HepG2 (cell line): ENCODE results near the gene MRPL43. TPM values are rescaled to one million over a fixed set of nuclear protein-coding genes. Genes with fewer than 3 reads are reported as not detected.

Experiments
- ARNTL ChIP-seq: sonication (generic); formaldehyde crosslinking; IDR thresholded peaks from 2 replicates; pipeline ENCODE4 v1.4.0; 2020; ENCODE audit warnings: mild to moderate bottlenecking, missing genetic modification reagents
- BRCA1 ChIP-seq: sonication (generic); formaldehyde crosslinking; IDR thresholded peaks from 2 replicates; pipeline ENCODE4 v1.4.0; 2020; ENCODE audit warnings: missing genetic modification reagents
- GZF1 ChIP-seq: sonication (generic); formaldehyde crosslinking; IDR thresholded peaks from 2 replicates; pipeline ENCODE4 v1.5.1; 2020; ENCODE audit warnings: mild to moderate bottlenecking, missing genetic modification reagents
- HOXD1 ChIP-seq: sonication (generic); formaldehyde crosslinking; IDR thresholded peaks from 2 replicates; pipeline ENCODE4 v1.5.0; 2020; ENCODE audit warnings: missing genetic modification reagents
- KDM3A ChIP-seq: IDR thresholded peaks from 2 replicates; pipeline ENCODE4 v1.6.1; 2018; ENCODE audit warnings: low read depth, missing compliant biosample characterization
- KLF11 ChIP-seq: IDR thresholded peaks from 2 replicates; pipeline ENCODE4 v1.6.1; 2016; ENCODE audit warnings: missing compliant biosample characterization
- MBD4 ChIP-seq: IDR thresholded peaks from 2 replicates; pipeline ENCODE4 v1.6.1; 2012; ENCODE audit warnings: low read length, inconsistent platforms, borderline replicate concordance
- MEF2D ChIP-seq: sonication (generic); formaldehyde crosslinking; IDR thresholded peaks from 2 replicates; pipeline ENCODE4 v1.5.1; 2020; ENCODE audit warnings: mild to moderate bottlenecking, missing genetic modification reagents
- MTA1 ChIP-seq: sonication (generic); formaldehyde crosslinking; IDR thresholded peaks from 2 replicates; pipeline ENCODE4 v1.4.0; 2020; ENCODE audit warnings: missing genetic modification reagents, mild to moderate bottlenecking, borderline replicate concordance
- PHF8 ChIP-seq: sonication (generic); formaldehyde crosslinking; IDR thresholded peaks from 2 replicates; pipeline ENCODE4 v1.5.0; 2020; ENCODE audit warnings: missing genetic modification reagents
- PRMT3 ChIP-seq: sonication (generic); formaldehyde crosslinking; IDR thresholded peaks from 2 replicates; pipeline ENCODE4 v1.8.1; 2022; ENCODE audit warnings: low read depth, mild to moderate bottlenecking, moderate library complexity, missing genetic modification reagents, borderline replicate concordance
- REXO4 ChIP-seq: sonication (generic); formaldehyde crosslinking; IDR thresholded peaks from 2 replicates; pipeline ENCODE4 v1.8.0; 2022; ENCODE audit warnings: missing genetic modification reagents, mild to moderate bottlenecking, borderline replicate concordance
- TAF1 ChIP-seq: sonication (generic); formaldehyde crosslinking; IDR thresholded peaks from 2 replicates; pipeline ENCODE4 v1.4.0; 2020; ENCODE audit warnings: missing genetic modification reagents
- ZBTB7A ChIP-seq: sonication (generic); formaldehyde crosslinking; IDR thresholded peaks from 2 replicates; pipeline ENCODE4 v1.8.0; 2022; ENCODE audit warnings: mild to moderate bottlenecking, missing genetic modification reagents
- ZMYM2 ChIP-seq: sonication (generic); formaldehyde crosslinking; IDR thresholded peaks from 2 replicates; pipeline ENCODE4 v1.8.0; 2022; ENCODE audit warnings: mild to moderate bottlenecking, missing genetic modification reagents
- ZNF136 ChIP-seq: sonication (generic); formaldehyde crosslinking; IDR thresholded peaks from 2 replicates; pipeline ENCODE4 v1.8.1; 2022; ENCODE audit warnings: low read depth, mild to moderate bottlenecking, moderate library complexity, missing genetic modification reagents
- ZNF33B ChIP-seq: sonication (generic); formaldehyde crosslinking; IDR thresholded peaks from 2 replicates; pipeline ENCODE4 v1.5.1; 2020; ENCODE audit warnings: mild to moderate bottlenecking, missing genetic modification reagents
- ZNF350 ChIP-seq: sonication (generic); formaldehyde crosslinking; IDR thresholded peaks from 2 replicates; pipeline ENCODE4 v1.4.0; 2020; ENCODE audit warnings: mild to moderate bottlenecking, low read depth, missing genetic modification reagents, borderline replicate concordance
- polyA plus RNA-seq, 8 experiments: library from polyadenylated mRNA; depleted of rRNA in 3 of 8; stranded (reverse) in 7 of 8; unstranded in 1 of 8; fragments of >200 nt; fragmentation: Illumina TruSeq in 4 of 8; extraction: Trizol in 4 of 8; gene quantifications; 2 replicates each; pipeline versions ENCODE4 v1.2.1 to v1.2.3, GENCODE V29; 2011 to 2016; ENCODE audit warnings: low read depth in 4 of 8, missing spikeins in 1 of 8, mixed read lengths in 1 of 8; ENCODE audit not compliant: insufficient read depth in 1 of 8
- total RNA-seq, 5 experiments: library from RNA; depleted of rRNA; stranded (reverse); fragments of >200 nt; fragmentation: Illumina TruSeq; extraction: Trizol; gene quantifications; 2 replicates each; pipeline ENCODE4 v1.2.3, GENCODE V29; 2016; ENCODE audit warnings: low read depth in 1 of 5
- TF ChIP-seq, protein P1 (sequence below): sonication (generic); formaldehyde crosslinking; IDR thresholded peaks from 2 replicates; pipeline ENCODE4 v1.4.0; 2020; ENCODE audit warnings: missing genetic modification reagents, borderline replicate concordance
- TF ChIP-seq, protein P2 (sequence below): sonication (generic); formaldehyde crosslinking; IDR thresholded peaks from 2 replicates; pipeline ENCODE4 v1.8.0; 2022; ENCODE audit warnings: mild to moderate bottlenecking, missing genetic modification reagents, borderline replicate concordance
- TF ChIP-seq, protein P3 (sequence below): sonication (generic); formaldehyde crosslinking; conservative IDR thresholded peaks from 2 replicates; pipeline ENCODE4 v1.8.0; 2022; ENCODE audit warnings: missing genetic modification reagents
- TF ChIP-seq, protein P4 (sequence below): sonication (generic); formaldehyde crosslinking; IDR thresholded peaks from 2 replicates; pipeline ENCODE4 v1.4.0; 2020; ENCODE audit warnings: missing genetic modification reagents, borderline replicate concordance

MRPL43 gene
- total and polyA plus RNA-seq, 2 of the 13 experiments (the other 11 are each of a cell fraction or from before 2014, with no cell fraction given) = 71.0 to 73.7 TPM

DNA sequence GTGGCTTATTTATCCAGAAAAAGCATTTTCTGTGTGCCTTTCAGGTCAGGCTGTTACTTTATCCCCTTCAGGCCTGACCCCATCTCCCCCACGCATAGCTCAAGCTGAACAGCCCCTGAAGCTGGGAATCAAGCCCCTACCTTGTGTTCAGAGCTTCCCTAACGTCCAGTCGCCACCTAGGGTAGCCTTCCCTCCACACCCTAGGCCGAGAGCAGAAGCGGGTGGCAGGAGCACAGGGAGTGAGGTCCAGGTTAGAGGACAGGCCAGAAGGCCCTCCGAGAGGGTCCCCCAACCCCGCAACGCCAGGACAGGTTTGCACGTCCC, 18.5 kb downstream of the MRPL43 start (continued):
- TF ChIP-seq, protein P1, sequence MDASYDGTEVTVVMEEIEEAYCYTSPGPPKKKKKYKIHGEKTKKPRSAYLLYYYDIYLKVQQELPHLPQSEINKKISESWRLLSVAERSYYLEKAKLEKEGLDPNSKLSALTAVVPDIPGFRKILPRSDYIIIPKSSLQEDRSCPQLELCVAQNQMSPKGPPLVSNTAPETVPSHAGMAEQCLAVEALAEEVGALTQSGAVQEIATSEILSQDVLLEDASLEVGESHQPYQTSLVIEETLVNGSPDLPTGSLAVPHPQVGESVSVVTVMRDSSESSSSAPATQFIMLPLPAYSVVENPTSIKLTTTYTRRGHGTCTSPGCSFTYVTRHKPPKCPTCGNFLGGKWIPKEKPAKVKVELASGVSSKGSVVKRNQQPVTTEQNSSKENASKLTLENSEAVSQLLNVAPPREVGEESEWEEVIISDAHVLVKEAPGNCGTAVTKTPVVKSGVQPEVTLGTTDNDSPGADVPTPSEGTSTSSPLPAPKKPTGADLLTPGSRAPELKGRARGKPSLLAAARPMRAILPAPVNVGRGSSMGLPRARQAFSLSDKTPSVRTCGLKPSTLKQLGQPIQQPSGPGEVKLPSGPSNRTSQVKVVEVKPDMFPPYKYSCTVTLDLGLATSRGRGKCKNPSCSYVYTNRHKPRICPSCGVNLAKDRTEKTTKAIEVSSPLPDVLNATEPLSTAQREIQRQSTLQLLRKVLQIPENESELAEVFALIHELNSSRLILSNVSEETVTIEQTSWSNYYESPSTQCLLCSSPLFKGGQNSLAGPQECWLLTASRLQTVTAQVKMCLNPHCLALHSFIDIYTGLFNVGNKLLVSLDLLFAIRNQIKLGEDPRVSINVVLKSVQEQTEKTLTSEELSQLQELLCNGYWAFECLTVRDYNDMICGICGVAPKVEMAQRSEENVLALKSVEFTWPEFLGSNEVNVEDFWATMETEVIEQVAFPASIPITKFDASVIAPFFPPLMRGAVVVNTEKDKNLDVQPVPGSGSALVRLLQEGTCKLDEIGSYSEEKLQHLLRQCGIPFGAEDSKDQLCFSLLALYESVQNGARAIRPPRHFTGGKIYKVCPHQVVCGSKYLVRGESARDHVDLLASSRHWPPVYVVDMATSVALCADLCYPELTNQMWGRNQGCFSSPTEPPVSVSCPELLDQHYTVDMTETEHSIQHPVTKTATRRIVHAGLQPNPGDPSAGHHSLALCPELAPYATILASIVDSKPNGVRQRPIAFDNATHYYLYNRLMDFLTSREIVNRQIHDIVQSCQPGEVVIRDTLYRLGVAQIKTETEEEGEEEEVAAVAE (CRISPR knock-in tag) = 0 out of 2 replicates have a peak, but pooled peaks have one; percentile 11
- TF ChIP-seq ARNTL (CRISPR knock-in tag) (no peak), PHF8 (CRISPR knock-in tag) (no peak), ZBTB7A (CRISPR knock-in tag) (no peak), ZNF33B (no peak), KLF11 (CRISPR knock-in tag) (no peak), BRCA1 (CRISPR knock-in tag) (no peak), GZF1 (CRISPR knock-in tag) (no peak), MEF2D (CRISPR knock-in tag) (0 out of 2 replicates have a peak, but pooled peaks have one; percentile 18), PRMT3 (CRISPR knock-in tag) (no peak), ZMYM2 (CRISPR knock-in tag) (no peak), MTA1 (CRISPR knock-in tag) (no peak), TAF1 (CRISPR knock-in tag) (no peak), HOXD1 (no peak), ZNF136 (0 out of 2 replicates have a peak, but pooled peaks have one; percentile 17), MBD4 (no peak), KDM3A (CRISPR knock-in tag) (no peak), ZNF350 (CRISPR knock-in tag) (0 out of 2 replicates have a peak, but pooled peaks have one; percentile 13), REXO4 (CRISPR knock-in tag) (no peak)
- TF ChIP-seq, protein P2, sequence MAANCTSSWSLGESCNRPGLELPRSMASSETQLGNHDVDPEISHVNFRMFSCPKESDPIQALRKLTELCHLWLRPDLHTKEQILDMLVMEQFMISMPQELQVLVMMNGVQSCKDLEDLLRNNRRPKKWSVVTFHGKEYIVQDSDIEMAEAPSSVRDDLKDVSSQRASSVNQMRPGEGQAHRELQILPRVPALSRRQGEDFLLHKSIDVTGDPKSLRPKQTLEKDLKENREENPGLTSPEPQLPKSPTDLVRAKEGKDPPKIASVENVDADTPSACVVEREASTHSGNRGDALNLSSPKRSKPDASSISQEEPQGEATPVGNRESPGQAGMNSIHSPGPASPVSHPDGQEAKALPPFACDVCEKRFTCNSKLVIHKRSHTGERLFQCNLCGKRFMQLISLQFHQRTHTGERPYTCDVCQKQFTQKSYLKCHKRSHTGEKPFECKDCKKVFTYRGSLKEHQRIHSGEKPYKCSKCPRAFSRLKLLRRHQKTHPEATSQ (CRISPR knock-in tag) = no peak
- TF ChIP-seq, protein P3, sequence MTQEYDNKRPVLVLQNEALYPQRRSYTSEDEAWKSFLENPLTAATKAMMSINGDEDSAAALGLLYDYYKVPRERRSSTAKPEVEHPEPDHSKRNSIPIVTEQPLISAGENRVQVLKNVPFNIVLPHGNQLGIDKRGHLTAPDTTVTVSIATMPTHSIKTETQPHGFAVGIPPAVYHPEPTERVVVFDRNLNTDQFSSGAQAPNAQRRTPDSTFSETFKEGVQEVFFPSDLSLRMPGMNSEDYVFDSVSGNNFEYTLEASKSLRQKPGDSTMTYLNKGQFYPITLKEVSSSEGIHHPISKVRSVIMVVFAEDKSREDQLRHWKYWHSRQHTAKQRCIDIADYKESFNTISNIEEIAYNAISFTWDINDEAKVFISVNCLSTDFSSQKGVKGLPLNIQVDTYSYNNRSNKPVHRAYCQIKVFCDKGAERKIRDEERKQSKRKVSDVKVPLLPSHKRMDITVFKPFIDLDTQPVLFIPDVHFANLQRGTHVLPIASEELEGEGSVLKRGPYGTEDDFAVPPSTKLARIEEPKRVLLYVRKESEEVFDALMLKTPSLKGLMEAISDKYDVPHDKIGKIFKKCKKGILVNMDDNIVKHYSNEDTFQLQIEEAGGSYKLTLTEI (CRISPR knock-in tag) = no peak
- TF ChIP-seq, protein P4, sequence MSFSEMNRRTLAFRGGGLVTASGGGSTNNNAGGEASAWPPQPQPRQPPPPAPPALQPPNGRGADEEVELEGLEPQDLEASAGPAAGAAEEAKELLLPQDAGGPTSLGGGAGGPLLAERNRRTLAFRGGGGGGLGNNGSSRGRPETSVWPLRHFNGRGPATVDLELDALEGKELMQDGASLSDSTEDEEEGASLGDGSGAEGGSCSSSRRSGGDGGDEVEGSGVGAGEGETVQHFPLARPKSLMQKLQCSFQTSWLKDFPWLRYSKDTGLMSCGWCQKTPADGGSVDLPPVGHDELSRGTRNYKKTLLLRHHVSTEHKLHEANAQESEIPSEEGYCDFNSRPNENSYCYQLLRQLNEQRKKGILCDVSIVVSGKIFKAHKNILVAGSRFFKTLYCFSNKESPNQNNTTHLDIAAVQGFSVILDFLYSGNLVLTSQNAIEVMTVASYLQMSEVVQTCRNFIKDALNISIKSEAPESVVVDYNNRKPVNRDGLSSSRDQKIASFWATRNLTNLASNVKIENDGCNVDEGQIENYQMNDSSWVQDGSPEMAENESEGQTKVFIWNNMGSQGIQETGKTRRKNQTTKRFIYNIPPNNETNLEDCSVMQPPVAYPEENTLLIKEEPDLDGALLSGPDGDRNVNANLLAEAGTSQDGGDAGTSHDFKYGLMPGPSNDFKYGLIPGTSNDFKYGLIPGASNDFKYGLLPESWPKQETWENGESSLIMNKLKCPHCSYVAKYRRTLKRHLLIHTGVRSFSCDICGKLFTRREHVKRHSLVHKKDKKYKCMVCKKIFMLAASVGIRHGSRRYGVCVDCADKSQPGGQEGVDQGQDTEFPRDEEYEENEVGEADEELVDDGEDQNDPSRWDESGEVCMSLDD (CRISPR knock-in tag) = no peak
